IPS DF 19.7 (cell line): ENCODE measurements around the gene FOXRED1.

Source experiments
- DNase-seq: peaks from one replicate; pipeline ENCODE4 v3.0.0-alpha.2; 2013; ENCODE audit warnings: low read depth, low spot score

The FOXRED1 gene

DNA sequence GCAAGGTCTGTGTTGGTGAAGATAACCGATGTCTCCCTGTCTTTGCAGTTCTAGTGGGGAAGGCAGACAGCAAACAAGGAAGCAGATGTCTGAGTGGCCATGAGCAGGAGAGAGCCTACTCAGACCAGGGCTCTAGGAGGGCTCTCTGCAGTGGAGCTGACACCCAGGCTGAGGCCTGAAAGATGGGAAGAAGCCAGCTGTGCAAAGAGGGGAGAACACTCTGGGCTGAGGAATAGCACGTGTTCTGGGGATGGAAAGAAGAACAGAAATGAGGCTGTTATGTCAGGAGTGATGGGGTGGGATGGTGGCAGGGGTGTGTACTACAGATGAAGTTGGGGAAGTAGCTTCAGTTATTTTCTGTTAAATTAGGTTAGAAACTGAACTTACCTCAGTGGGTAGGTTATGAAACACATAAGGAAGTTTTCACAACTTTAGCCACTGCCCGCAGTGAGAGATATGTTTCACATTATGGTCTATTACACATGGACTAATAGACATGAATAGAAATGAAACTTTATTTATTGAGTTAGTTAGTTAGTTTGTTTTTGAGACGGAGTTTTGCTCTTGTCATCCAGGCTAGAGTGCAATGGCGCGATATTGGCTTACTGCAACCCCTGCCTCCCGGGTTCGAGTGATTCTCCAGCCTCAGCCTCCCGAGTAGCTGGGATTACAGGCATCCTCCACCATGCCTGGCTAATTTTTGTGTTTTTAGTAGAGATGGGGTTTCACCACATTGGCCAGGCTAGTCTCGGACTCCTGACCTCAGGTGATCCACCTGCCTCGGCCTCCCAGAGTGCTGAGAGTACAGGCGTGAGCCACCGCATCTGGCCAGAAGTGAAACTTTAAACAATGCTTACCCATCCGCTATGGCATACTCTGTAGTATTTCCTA, 42.7 kb downstream of the FOXRED1 start:
- DNase-seq = no peak

DNA sequence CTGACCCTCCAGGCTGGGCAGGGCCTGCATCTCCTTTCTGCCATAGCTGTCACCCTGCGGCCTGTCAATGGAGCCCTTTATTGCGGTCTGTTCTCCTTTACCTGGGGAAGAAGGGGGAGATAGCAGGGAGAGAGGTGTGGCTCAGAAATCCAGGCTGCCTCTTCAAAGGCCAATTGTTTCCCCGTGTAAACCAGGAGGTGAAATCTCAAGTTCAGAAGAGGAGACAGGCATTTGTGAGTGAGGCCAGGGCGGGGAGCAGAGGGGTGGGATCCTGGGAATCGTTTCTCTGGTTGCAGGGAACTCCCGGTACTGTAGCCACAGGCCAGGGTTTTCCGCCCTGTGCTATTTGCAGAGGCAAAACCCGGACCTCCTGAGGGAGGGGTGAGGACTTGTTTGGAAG, 44.0 kb downstream of the FOXRED1 start:
- DNase-seq = no peak

DNA sequence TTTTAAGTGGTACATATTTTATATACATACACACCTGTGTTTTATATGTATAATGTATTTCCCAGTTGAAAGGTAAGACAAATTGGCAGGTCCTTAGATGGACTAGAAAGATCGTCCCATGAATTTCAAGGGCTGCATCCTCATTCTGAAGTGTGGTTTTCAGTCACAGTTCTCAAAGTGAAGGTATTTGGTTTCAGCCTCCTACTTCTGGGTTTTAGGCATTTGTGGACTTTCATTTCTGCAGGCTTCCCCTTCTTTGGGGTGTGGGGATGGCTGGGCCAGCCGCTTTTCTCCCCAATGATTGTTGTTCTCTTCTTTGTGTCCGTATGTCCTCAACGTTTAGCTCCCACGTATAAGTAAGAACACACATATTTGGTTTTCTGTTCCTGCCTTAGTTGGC, 44.9 kb downstream of the FOXRED1 start:
- no peak for DNase-seq

DNA sequence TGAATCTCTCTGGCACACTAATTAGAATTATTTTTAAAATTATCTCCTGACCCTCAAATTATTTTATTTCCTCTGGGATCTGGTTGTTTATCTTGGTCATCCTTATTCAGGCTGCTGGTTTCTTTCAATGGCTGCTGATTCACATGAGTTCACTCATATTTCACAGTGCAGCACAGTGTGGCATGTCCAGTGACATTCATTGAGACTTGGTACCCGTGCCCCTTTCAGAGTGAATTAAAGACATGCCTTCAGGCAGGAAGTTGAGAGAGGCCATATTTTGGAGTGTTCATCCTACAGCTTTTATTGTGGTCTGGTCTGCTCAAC, 48.4 kb downstream of the FOXRED1 start:
- DNase-seq = no peak

DNA sequence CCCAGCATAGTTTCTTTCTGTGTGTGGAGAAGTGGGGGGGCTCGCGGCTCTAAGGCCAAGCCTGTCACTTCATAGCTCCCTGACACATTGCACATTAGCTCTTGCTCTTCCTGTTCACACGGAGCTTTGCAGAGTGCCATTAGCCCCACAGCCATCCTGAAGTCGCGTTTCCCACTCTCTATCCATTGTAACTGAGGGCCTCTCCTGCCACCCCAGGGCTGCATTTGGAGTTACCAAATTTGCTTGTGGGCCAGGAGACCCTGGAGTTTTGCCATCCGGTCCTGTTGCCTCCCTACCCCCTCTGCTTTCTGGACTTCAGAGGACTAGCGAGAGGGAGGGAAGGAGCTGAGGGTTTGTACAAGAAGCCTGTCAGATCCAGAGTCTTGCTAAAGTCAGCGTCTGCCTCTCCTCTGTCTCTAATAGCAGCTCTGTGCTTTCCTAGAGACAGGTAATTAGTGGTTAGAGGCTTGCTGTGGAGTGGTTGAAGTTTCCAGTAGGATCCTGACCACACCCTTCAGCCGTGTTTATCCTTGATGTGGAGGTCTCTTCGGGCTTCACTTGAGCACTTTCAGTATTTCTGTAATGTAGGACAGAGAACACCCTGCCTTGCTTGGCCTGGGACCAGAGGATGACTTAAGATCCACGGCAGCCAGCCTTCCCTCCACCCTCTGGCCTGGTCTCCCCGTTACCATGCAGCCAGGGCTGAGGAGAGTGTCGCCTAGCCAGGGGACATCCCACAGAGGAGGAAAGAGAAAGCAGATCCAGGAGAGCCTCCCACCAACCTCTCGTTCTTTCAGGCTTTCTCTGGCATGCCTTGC, 49.0 kb downstream of the FOXRED1 start:
- no peak for DNase-seq

DNA sequence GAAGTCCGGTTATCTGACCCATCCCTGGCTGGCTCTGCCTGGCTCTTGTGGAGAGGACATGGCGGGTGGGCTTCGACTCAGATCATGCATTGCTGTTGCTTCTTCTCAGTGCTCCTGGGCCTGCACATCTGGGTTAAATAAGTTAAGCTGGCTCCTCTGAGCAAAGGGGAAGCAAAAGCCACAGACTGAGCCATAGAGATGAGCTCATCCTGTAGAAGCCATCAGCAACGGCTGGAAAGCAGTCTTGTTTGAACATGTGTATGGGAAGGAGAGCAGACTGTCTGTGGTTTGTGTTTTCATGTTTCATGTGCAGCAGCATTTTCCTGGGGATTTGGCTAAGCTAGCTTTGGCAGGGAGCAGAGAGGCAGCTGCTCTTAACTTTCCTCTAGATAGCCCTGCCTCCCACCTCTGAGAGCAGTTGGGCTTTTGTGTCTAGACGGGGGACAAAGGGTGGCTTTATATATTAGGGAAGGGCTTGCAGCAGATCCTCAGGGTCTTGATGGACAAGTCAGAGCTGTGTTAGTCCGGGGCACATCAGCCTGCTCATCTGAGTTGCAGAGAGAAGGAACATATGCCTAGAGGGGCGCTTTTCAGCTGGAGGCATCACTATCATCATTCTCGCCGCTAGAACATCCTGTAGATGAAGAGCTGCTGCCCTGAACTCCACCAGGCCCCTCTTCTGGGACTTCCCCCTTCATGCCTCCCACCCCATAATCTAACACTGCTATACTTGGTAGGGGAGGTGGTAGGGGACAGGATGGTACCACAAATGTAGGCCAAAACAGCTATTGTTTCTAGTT, 49.8 kb downstream of the FOXRED1 start:
- DNase-seq = no peak

DNA sequence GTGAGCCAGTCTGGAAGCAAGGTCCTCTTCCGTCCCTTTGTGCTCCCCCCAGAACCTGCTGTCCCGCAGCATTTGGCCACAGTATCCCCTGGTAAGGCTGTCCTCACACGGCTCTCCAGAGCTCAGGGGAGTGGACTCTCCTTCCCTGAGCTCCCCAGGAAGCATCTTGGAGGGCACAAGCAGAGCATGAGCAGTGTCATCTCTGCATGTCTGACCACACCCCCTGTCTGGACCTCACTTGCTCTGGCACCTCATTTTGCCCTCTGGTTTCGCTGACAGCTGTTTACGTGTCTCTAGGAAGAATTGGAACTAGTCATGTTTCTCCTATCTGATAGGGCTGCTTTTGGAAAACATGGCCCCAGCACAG, 50.4 kb downstream of the FOXRED1 start:
- DNase-seq = no peak

DNA sequence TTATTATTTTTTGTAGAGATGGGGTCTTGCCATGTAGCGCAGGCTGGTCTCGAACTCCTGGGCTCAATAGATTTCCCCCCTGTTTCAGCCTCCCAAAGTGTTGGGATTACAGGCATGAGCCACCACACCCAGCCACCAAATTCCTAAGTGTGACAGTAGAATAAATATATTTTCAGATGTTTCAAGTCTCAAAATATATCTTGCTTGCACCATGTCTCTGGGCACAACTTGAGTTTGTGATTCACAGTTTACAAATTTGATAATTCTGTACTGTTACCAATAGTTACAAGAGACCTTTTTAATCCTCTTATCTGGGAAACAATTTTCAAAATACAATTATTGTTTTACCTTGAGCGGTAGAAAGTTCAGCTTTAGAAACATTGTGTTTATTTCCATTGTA, 54.0 kb downstream of the FOXRED1 start:
- no peak for DNase-seq

DNA sequence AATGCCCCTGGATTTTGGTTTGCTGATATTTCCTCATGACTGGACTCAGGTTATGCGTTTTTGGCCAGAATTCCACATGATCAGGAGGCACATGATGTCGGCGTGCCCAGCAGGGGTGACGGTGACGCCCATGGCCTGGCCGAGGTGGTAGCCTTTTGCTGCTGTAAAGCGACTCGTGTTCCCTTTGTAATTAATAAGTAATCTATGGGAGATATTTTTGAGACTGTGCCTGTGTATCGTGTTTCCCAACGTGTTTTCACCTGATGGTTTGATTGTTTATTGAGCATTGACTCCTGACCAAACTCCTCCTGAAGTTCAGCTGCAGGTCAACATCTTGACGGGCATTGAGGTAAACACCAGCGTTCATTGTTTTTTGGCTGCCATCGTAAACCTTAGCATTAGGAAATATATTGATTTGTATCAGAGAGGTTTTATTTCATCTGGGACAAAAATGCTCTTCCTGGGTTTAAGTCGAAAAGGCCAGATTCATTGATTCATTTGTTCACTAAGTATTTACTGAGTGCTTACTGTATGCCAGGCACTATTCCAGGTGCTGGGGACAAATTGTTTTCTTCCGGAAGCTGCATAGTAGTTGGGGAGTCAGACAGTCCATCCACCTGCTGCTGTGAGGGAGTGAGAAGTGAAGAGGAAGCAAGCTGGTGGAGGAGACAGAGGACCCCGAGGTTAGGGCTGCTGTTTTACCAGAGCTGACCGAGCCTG, 58.5 kb downstream of the FOXRED1 start:
- no peak for DNase-seq
